22Rv1 (cell line): ENCODE data around the gene SPRR2A.
"Not testable (repeated sequence)": the region's sequence is repeated elsewhere in the genome, so short reads cannot be mapped to it uniquely, and the experiment has no call there.

Experiments
- H3K27ac ChIP-seq: fragments of 450-650 bp; 2 replicates; pipeline ENCODE4 v1.5.1; 2017
- ZFX ChIP-seq: fragments of 450-650 bp; IDR thresholded peaks from 2 replicates; pipeline ENCODE4 v1.6.1; 2017; ENCODE audit warnings: antibody characterized with exemption, borderline replicate concordance
- TF ChIP-seq, protein P1 (sequence below): fragments of 450-650 bp; IDR thresholded peaks from 2 replicates; pipeline ENCODE4 v1.5.1; 2017; ENCODE audit warnings: mild to moderate bottlenecking

Gene SPRR2A

DNA sequence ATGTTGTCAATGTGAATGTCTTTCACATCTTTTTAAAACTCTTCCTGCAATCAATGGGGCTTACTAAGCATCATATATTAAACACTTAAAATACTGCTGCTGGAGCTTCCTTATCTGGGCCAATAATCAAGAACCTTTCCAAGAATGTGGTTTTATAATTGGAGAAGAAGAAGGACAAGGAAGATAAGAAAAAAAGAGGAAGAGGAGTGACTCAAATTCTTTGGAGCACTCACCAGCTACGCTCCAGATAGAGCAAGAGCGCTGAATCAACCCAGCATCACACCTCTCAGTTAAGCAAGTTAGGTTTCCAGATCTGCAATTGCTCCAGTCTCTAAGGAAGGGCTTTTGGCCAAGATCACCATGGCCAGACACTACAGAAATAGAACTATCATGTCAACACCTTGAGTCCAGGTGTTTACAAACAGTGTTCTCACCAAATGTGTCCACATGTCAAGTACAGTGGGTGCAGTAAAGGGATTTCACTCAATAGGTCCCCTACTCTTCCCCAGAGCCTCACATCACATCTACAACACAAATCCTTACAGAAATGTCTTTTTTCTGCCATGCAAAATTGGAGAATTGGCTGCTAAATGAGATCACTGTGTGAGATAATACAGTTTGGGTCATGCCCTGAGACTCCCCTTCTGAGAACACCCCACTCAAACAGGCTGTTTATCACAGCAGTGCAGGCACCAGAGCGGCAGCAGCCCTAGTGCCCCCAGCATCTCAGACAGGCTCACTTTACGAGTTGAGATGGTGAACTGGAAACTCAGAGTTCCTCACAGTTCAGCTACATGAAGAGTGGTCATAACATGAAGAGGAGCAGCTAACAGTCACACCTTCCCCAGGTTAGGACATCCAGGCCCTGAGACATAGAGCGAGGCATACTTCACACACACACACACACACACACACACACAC, 15.8 kb upstream of the SPRR2A start:
- no peak overlapping the region for H3K27ac ChIP-seq
- no peak for TF ChIP-seq ZFX
- TF ChIP-seq, protein P1, sequence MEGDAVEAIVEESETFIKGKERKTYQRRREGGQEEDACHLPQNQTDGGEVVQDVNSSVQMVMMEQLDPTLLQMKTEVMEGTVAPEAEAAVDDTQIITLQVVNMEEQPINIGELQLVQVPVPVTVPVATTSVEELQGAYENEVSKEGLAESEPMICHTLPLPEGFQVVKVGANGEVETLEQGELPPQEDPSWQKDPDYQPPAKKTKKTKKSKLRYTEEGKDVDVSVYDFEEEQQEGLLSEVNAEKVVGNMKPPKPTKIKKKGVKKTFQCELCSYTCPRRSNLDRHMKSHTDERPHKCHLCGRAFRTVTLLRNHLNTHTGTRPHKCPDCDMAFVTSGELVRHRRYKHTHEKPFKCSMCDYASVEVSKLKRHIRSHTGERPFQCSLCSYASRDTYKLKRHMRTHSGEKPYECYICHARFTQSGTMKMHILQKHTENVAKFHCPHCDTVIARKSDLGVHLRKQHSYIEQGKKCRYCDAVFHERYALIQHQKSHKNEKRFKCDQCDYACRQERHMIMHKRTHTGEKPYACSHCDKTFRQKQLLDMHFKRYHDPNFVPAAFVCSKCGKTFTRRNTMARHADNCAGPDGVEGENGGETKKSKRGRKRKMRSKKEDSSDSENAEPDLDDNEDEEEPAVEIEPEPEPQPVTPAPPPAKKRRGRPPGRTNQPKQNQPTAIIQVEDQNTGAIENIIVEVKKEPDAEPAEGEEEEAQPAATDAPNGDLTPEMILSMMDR: no peak

DNA sequence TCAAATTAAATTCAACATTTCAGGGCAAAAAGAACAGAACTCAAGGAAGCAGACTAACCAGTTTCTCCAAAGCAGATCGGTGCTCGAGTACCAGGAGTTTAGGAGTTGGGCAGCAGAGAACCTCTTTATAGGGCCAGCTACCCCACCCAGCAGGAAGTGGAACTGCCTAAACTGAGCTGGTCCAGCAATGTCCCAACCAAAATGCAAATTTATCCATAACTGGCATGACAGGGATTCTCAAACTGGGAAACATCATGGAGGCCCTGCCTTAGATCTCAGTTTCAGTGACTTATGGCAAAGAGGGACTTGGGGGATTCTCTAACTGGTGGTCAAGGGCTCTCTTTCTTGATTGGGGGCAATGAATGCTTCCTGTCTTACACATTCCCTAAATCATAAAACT, 14.2 kb upstream of the SPRR2A start, which contains the start of gene SPRR2B:
SPRR2B (minus strand) TSS at position 101 of the 400 bp plus-strand sequence. CDS start 772 bp downstream, outside the sequence.
- H3K27ac ChIP-seq: no peak within 1 kb of the TSS
- no peak for TF ChIP-seq ZFX
- TF ChIP-seq, protein P1: no peak

DNA sequence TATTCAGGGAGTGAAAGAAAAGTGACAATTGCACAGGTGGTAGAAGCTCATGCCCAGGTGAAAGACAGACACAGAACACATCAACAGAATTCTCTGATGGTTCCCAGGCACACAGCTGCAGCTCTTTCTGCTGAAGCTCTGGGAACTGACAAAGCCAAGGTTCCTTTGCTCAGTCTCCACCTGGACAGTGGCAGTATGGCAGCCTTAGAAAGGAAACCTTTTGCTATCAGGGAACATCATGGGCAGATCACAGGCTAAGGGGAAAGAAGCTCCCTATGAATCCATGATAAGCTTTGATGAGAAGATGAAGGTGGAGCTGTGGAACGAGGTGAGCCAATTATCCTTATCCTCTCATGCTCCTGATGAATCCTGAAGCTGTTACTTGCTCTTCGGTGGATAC, 12.9 kb upstream of the SPRR2A start:
- H3K27ac ChIP-seq: no peak overlapping the region
- TF ChIP-seq, protein P1: no peak
- no peak for TF ChIP-seq ZFX

DNA sequence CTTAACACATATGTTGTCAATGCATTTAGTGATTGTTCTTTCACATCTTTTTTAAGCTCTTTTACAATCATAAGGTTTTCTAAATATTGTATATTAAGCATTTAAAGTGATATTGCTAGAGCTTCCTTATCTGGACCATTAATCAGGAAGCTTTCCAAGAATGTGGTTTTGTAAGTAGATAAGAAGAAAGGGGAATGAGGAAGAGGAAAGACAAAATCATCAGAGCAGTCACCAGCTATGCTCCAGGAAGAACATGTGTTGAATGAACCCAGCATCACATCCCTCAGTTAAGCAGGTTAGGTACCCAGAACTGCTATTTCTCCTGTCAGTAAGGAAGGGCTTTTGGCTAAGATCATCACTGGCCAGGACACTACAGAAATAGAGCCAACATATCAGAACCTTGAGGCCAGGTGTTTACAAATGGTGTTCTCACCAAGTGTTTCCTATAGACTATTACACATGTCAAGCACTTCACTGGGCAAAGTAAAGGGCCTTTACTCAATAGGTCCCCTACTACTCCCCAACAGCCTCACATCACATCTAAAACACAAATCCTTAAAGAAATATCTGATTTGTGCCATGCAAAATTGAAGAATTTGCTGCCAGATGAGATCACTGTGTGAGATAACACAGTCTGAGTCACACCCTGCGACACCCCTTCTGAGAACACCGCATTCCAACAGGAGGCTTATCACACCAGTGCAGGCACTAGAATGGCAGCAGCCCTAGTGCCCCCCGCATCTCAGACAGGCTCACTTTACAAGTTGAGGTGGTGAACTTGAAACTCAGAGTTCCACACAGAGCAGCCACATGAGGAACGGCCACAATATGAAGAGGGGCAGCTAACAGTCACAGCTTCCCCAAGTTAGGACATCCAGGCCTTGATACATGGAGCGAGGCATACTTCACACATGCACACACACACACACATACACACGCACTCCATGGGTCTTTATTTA, 1.8 kb upstream of the SPRR2A start:
- TF ChIP-seq ZFX: no peak
- TF ChIP-seq, protein P1: no peak
- H3K27ac ChIP-seq: no peak overlapping the region

DNA sequence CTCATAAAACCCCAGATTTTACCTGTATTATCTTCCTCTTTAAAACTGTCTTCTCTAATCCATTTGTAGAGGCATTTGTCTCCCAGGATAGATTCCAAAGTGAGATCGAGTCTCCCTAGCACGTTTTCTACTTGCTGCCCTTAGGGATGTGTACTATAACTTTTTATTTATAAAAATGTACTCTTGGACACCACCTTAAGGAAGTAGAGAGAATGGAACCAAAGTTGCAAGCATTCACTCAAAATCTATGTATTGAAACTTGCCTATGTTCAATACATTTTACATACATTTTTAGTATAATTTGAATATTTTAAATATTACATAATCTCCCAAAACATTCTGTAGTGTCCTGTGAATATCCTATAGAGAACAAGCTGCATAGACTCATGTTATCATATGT, 842 bp upstream of the SPRR2A start:
- TF ChIP-seq, protein P1: no peak
- no peak for TF ChIP-seq ZFX
- H3K27ac ChIP-seq: no peak overlapping the region

DNA sequence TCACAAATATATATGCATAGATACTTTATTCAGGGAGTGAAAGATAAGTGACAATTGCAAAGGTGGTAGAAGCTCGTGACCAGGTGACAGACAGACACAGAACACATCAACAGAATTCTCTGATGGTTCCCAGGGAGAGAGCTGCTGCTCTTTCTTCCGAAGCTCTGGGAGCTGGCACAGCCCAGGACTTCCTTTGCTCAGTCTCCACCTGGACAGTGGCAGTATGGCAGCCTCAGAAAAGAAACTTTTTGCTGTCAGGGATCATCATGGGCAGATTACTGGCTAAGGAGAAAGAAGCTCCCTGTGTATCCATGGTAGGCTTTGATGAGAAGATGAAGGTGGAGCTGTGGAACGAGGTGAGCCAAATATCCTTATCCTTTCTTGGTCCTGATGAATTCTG, 1.2 kb downstream of the SPRR2A start:
- H3K27ac ChIP-seq: not testable (repeated sequence)

DNA sequence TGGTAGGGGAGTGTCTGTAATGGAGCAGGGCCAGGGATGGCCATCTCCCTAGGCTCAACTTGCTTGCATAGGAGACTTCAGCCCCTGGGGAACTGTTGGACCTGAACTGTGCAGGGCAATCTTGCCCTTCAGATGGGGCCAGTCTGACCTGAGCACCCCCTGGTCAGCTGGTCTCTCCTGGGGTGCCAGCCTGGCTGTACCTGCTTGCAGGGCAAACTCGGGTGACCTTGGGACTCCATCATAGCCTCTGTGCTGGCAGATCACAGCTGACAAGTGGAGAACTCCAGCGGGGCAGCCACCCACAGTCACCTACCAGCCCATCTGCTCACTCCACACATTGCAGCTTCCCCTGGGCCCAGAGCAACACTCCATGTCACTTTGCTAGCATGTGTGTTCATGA, 8.1 kb downstream of the SPRR2A start:
- no peak for TF ChIP-seq ZFX
- TF ChIP-seq, protein P1: no peak
- no peak overlapping the region for H3K27ac ChIP-seq
